Muscle layer of colon (tissue), 2 donors: ENCODE measurements around the gene MAGED1.

ENCODE experiments used
- H3K27ac ChIP-seq: one replicate; pipeline ENCODE4 v1.7.0; 2013; ENCODE audit warnings: low read depth, mild to moderate bottlenecking, low read length, moderate library complexity
- H3K27me3 ChIP-seq, 2 donors: one replicate each; pipeline ENCODE4 v1.7.0; 2013; ENCODE audit warnings: low read length in 2 of 2, mild to moderate bottlenecking in 2 of 2; ENCODE audit not compliant: insufficient read depth in 2 of 2, control insufficient read depth in 1 of 2
- H3K36me3 ChIP-seq: one replicate; pipeline ENCODE4 v1.7.0; 2013; ENCODE audit warnings: mild to moderate bottlenecking, low read length; ENCODE audit not compliant: insufficient read depth
- H3K4me1 ChIP-seq: one replicate; pipeline ENCODE4 v1.7.0; 2013; ENCODE audit warnings: mild to moderate bottlenecking, low read length; ENCODE audit not compliant: insufficient read depth
- H3K4me3 ChIP-seq, 2 donors: one replicate each; pipeline ENCODE4 v1.7.0; 2013; ENCODE audit warnings: low read length in 2 of 2, low read depth in 1 of 2, mild to moderate bottlenecking in 1 of 2, moderate library complexity in 1 of 2
- H3K9ac ChIP-seq: one replicate; pipeline ENCODE4 v1.7.0; 2013; ENCODE audit warnings: low read length
- H3K9me3 ChIP-seq: one replicate; pipeline ENCODE4 v1.7.0; 2013; ENCODE audit warnings: mild to moderate bottlenecking, low read length
- donor health status: abdominal sarcoma.
- donor health status: Adenocarcinoma of cecum.

The MAGED1 gene

GRCh38 chrX:51867626-51868025 lies 25.8 kb upstream of the MAGED1 start:
- Histone ChIP-seq H3K9ac (no peak overlapping the region), H3K27me3 (no peaks in the 10 kb centered on the region), H3K4me3 (no peak overlapping the region), H3K4me1 (no peaks in the 10 kb centered on the region), H3K36me3 (no peaks in the 10 kb centered on the region), H3K9me3 (no peaks in the 10 kb centered on the region), H3K27ac (no peak overlapping the region)

DNA sequence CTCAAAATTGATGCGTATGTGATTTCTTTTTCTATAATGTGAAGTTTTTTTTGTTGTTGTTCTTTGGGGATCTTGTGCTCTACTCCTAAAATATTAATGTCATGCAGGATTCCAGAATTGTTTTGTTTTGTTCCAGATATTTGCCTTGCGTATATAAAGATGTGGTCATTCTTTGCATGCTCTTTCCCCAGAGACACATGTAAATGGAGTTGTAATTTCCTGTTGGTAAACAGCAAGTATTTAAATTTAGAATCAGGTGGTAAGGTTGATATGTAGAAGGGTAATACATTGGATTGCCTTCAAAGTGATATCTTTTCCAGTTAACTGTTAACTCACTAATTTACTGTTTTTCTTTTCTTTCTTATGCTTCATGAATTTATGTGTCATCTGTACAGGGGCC lies 23.1 kb upstream of the MAGED1 start:
- Histone ChIP-seq H3K4me3 (no peak overlapping the region), H3K9ac (no peak overlapping the region), H3K36me3 (no peaks in the 10 kb centered on the region), H3K27ac (no peak overlapping the region), H3K4me1 (no peaks in the 10 kb centered on the region), H3K9me3 (no peaks in the 10 kb centered on the region), H3K27me3 (no peaks in the 10 kb centered on the region)

- Histone ChIP-seq H3K4me1 (no peaks in the 10 kb centered on the region), H3K9me3 (no peaks in the 10 kb centered on the region), H3K9ac (no peak overlapping the region), H3K27me3 (no peaks in the 10 kb centered on the region), H3K36me3 (no peaks in the 10 kb centered on the region), H3K27ac (no peak overlapping the region), H3K4me3 (no peak overlapping the region)
Observed at GRCh38 chrX:51874123-51874522, 19.3 kb upstream of the MAGED1 start.

GRCh38 chrX:51876441-51876840 lies 17.0 kb upstream of the MAGED1 start:
- H3K4me3 ChIP-seq = no peak overlapping the region
- H3K36me3 ChIP-seq = no peaks in the 10 kb centered on the region
- H3K27ac ChIP-seq = no peak overlapping the region
- no peaks in the 10 kb centered on the region for H3K4me1 ChIP-seq
- no peaks in the 10 kb centered on the region for H3K9me3 ChIP-seq
- H3K9ac ChIP-seq = no peak overlapping the region
- peaks cover 0 to 3% of the 10 kb centered on the region in 2 donors for H3K27me3 ChIP-seq

GRCh38 chrX:51878056-51878455 lies 15.4 kb upstream of the MAGED1 start:
- Histone ChIP-seq H3K4me3 (no peak overlapping the region), H3K36me3 (no peaks in the 10 kb centered on the region), H3K4me1 (no peaks in the 10 kb centered on the region), H3K9me3 (no peaks in the 10 kb centered on the region), H3K27me3 (peaks cover 2 to 3% of the 10 kb centered on the region in 2 donors), H3K27ac (no peak overlapping the region), H3K9ac (no peak overlapping the region)

DNA sequence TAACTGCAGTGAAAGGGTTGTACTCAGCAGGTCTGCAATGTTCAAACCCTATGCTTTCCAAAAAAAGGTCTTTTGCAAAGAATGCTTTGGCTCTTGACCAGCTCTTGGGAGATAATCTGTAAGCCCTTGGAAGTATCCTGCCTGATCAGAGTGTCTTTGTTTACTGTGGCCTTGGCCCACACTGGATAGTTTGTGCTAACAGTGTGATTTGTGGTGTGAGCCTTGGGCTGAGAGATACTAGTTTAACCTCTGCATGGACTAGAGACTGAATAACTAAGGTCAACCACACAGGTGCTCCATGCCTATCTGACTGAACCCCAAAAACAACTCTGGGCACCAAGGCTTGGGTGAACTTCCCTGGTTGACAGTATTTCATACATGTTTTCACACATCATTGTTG lies 3.6 kb upstream of the MAGED1 start:
- no peaks in the 10 kb centered on the region for H3K9me3 ChIP-seq
- no peak overlapping the region for H3K27ac ChIP-seq
- H3K27me3 ChIP-seq = no peaks in the 10 kb centered on the region
- H3K9ac ChIP-seq = no peak overlapping the region
- H3K4me1 ChIP-seq = peaks cover under 1% of the 10 kb centered on the region
- H3K4me3 ChIP-seq = no peak overlapping the region
- no peaks in the 10 kb centered on the region for H3K36me3 ChIP-seq

GRCh38 chrX:51891245-51891644 lies 2.2 kb upstream of the MAGED1 start:
- Histone ChIP-seq H3K36me3 (no peaks in the 10 kb centered on the region), H3K4me3 (no peak overlapping the region), H3K4me1 (peaks cover 12% of the 10 kb centered on the region), H3K27ac (no peak overlapping the region), H3K27me3 (no peaks in the 10 kb centered on the region), H3K9ac (no peak overlapping the region), H3K9me3 (no peaks in the 10 kb centered on the region)

- Histone ChIP-seq H3K27me3 (no peaks in the 10 kb centered on the region), H3K9me3 (no peaks in the 10 kb centered on the region), H3K36me3 (no peaks in the 10 kb centered on the region), H3K9ac (no peak overlapping the region), H3K27ac (peak overlapping the region; percentile 6), H3K4me1 (peaks cover 12% of the 10 kb centered on the region), H3K4me3 (no peak overlapping the region)
Observed at GRCh38 chrX:51891821-51892551, 1.4 kb upstream of the MAGED1 start.

GRCh38 chrX:51893931-51894696 lies 691 bp downstream of the MAGED1 start:
- Histone ChIP-seq H3K27ac (peak overlapping the region; percentile 47), H3K27me3 (no peaks in the 10 kb centered on the region), H3K9me3 (no peaks in the 10 kb centered on the region), H3K36me3 (peaks cover 15% of the 10 kb centered on the region), H3K4me3 (peak overlapping the region; percentile 47 to 84), H3K4me1 (peaks cover 12% of the 10 kb centered on the region), H3K9ac (peak overlapping the region; percentile 57)

DNA sequence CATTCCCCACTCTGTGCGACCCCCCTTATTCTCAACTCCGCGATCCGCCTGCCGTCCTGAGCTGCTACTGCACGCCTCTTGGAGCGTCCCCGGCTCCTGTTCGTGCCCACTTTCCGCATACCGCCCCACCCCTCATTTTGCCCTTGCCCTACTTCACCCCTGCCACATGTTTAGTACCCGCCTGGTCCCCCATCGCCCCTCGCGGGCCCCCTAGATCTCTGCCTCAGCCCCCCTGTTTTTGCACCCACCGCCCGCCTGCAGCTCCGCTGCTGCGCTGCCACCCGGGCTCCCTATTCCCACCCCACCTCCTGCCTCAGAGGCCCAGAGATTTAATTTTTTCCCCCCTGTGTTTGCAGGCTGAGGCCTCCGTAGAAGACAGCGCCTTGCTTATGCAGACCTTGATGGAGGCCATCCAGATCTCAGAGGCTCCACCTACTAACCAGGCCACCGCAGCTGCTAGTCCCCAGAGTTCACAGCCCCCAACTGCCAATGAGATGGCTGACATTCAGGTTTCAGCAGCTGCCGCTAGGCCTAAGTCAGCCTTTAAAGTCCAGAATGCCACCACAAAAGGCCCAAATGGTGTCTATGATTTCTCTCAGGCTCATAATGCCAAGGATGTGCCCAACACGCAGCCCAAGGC lies 1.4 kb downstream of the MAGED1 start:
- H3K4me3 ChIP-seq = peak overlapping the region; percentile 47 to 84
- no peaks in the 10 kb centered on the region for H3K9me3 ChIP-seq
- peaks cover 21% of the 10 kb centered on the region for H3K36me3 ChIP-seq
- peaks cover 12% of the 10 kb centered on the region for H3K4me1 ChIP-seq
- H3K9ac ChIP-seq = no peak overlapping the region
- no peaks in the 10 kb centered on the region for H3K27me3 ChIP-seq
- peak overlapping the region; percentile 47 for H3K27ac ChIP-seq

GRCh38 chrX:51896626-51897025 lies 3.2 kb downstream of the MAGED1 start:
- H3K4me1 ChIP-seq = peaks cover 12% of the 10 kb centered on the region
- no peak overlapping the region for H3K4me3 ChIP-seq
- peaks cover 25% of the 10 kb centered on the region for H3K36me3 ChIP-seq
- no peaks in the 10 kb centered on the region for H3K27me3 ChIP-seq
- H3K9ac ChIP-seq = no peak overlapping the region
- no peak overlapping the region for H3K27ac ChIP-seq
- no peaks in the 10 kb centered on the region for H3K9me3 ChIP-seq
